ENCODE data around the gene CDS2.
A peak's percentile ranks its signal among the peaks of the same experiment; 100 is the strongest.

The CDS2 gene

GRCh38 chr20:5181958-5182357 is 55.1 kb downstream of the CDS2 start:
- DNase-seq (ENCODE audit: low read depth), result peak; percentile 47

- DNase-seq (ENCODE audit: low read depth), result no peak
Observed at GRCh38 chr20:5182615-5183254, 55.9 kb downstream of the CDS2 start.

GRCh38 chr20:5183731-5184474 is 57.1 kb downstream of the CDS2 start:
- DNase-seq (ENCODE audit: low read depth), result no peak

GRCh38 chr20:5184684-5185083 is 57.9 kb downstream of the CDS2 start:
- no peak for DNase-seq (ENCODE audit: low read depth)

GRCh38 chr20:5187122-5187521 is 60.3 kb downstream of the CDS2 start:
- DNase-seq (ENCODE audit: low read depth), result no peak

GRCh38 chr20:5188736-5189135 is 61.9 kb downstream of the CDS2 start:
- no peak for DNase-seq (ENCODE audit: low read depth)

GRCh38 chr20:5189917-5190316 is 63.1 kb downstream of the CDS2 start:
- no peak for DNase-seq (ENCODE audit: low read depth)

GRCh38 chr20:5190444-5190843 is 63.6 kb downstream of the CDS2 start:
- no peak for DNase-seq (ENCODE audit: low read depth)

- DNase-seq (ENCODE audit: low read depth), result no peak
Observed at GRCh38 chr20:5191829-5192569, 65.2 kb downstream of the CDS2 start.

- DNase-seq (ENCODE audit: low read depth), result no peak
Observed at GRCh38 chr20:5192570-5193431, 66.0 kb downstream of the CDS2 start.

GRCh38 chr20:5195655-5196054 is 68.8 kb downstream of the CDS2 start:
- peak; percentile 42 for DNase-seq (ENCODE audit: low read depth)

GRCh38 chr20:5196149-5196548 is 69.3 kb downstream of the CDS2 start:
- no peak for DNase-seq (ENCODE audit: low read depth)

GRCh38 chr20:5197270-5197827 is 70.5 kb downstream of the CDS2 start:
- DNase-seq (ENCODE audit: low read depth), result no peak

- DNase-seq (ENCODE audit: low read depth), result no peak
Observed at GRCh38 chr20:5197847-5198650, 71.2 kb downstream of the CDS2 start.

GRCh38 chr20:5198651-5198924 is 71.8 kb downstream of the CDS2 start:
- no peak for DNase-seq (ENCODE audit: low read depth)

- DNase-seq (ENCODE audit: low read depth), result no peak
Observed at GRCh38 chr20:5203380-5203779, 76.6 kb downstream of the CDS2 start.

- peak; percentile 23 for DNase-seq (ENCODE audit: low read depth)
Observed at GRCh38 chr20:5205348-5206210, 78.8 kb downstream of the CDS2 start.

GRCh38 chr20:5207138-5207537 is 80.3 kb downstream of the CDS2 start:
- no peak for DNase-seq (ENCODE audit: low read depth)

- DNase-seq (ENCODE audit: low read depth), result no peak
Observed at GRCh38 chr20:5211803-5212714, 85.3 kb downstream of the CDS2 start.
